GM12891 (cell line): ENCODE measurements around the gene DCAF8.

ENCODE experiments used
- POLR2A ChIP-seq: IDR thresholded peaks from 2 replicates; pipeline ENCODE4 v1.6.1; 2011; ENCODE audit warnings: low read depth, low read length, control low read depth
- POLR2AphosphoS5 ChIP-seq: IDR thresholded peaks from 2 replicates; pipeline ENCODE4 v1.6.1; 2011; ENCODE audit warnings: low read depth, low read length, control low read depth
- SPI1 ChIP-seq: IDR thresholded peaks from 2 replicates; pipeline ENCODE4 v1.6.1; 2011; ENCODE audit warnings: low read depth, low read length, control low read depth
- TAF1 ChIP-seq: IDR thresholded peaks from 2 replicates; pipeline ENCODE4 v1.6.1; 2011; ENCODE audit warnings: low read depth, low read length, control low read depth

GRCh38 chr1:160309185-160309557, 46.8 kb upstream of the DCAF8 start:
- TF ChIP-seq POLR2AphosphoS5 (no peak), POLR2A (no peak), TAF1 (no peak), SPI1 (no peak)
